ENCODE measurements around the gene MT1A. TPM values are rescaled to one million over a fixed set of nuclear protein-coding genes. Genes with fewer than 3 reads are reported as not detected.

Gene MT1A
- not detected for total RNA-seq

DNA sequence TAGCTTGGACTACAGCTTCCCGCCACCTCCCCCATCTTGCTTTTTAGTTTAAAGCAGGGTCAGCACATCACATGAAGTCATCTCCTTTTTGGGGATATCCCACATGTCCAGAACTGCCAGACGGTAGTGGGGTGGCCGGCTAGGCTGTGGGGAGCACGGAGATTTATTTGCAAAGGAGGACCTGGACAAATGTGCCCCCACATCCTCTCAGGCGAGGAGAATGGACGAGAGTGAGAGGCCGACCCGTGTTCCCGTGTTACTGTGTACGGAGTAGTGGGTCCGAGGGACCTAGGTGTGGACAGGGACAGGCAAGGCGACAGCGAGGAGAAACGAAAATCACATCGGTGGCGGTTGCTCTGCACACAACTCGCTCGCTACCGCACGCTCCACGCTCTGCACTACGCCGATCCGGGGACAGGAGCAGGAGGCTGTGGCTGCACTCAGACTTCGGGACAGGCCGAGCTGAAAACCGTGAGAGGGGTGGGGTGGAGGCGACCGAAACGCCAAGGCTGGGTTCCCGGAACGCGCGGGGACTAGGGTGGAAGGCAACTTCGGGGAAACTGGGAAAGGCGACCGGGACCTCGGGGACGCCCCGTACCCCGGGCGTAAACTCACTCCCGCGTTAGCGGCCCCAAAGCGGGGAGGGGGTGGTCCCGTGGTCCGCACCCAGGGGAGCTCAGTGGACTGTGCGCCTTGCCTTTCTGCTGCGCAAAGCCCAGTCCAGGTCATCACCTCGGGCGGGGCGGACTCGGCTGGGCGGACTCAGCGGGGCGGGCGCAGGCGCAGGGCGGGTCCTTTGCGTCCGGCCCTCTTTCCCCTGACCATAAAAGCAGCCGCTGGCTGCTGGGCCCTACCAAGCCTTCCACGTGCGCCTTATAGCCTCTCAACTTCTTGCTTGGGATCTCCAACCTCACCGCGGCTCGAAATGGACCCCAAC is at the start of gene MT1A:
TSS of gene MT1A (plus strand) at position 853 of the 937 bp plus-strand sequence. CDS start at position 926, 73 bp downstream.
- Mint-ChIP-seq H3K4me3 (peak within 1 kb of the TSS; percentile 47), H3K9me3 (no peaks in the 10 kb centered on the region), H3K27ac (no peak within 1 kb of the TSS), H3K36me3 (ENCODE audit: low read depth) (no peaks in the 10 kb centered on the region), H3K4me1 (ENCODE audit: low read depth) (peaks cover 24% of the 10 kb centered on the region), H3K27me3 (peaks cover 75% of the 10 kb centered on the region)
- CTCF ChIA-PET, result interaction anchor here (2.6 kb wide), 1 partner anchor 13 kb away, joined by 6 read pairs; the partner anchor contains the start of gene MT1E
- intact Hi-C loops (cut with micrococcal nuclease), result no loop called here
- POLR2A ChIA-PET, result no interaction called here
- TF ChIP-seq, protein P1, sequence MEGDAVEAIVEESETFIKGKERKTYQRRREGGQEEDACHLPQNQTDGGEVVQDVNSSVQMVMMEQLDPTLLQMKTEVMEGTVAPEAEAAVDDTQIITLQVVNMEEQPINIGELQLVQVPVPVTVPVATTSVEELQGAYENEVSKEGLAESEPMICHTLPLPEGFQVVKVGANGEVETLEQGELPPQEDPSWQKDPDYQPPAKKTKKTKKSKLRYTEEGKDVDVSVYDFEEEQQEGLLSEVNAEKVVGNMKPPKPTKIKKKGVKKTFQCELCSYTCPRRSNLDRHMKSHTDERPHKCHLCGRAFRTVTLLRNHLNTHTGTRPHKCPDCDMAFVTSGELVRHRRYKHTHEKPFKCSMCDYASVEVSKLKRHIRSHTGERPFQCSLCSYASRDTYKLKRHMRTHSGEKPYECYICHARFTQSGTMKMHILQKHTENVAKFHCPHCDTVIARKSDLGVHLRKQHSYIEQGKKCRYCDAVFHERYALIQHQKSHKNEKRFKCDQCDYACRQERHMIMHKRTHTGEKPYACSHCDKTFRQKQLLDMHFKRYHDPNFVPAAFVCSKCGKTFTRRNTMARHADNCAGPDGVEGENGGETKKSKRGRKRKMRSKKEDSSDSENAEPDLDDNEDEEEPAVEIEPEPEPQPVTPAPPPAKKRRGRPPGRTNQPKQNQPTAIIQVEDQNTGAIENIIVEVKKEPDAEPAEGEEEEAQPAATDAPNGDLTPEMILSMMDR (IDR thresholded peaks at IDR 0.05), result no peak
- ATAC-seq (peak; percentile 31), DNase-seq (no peak)

DNA sequence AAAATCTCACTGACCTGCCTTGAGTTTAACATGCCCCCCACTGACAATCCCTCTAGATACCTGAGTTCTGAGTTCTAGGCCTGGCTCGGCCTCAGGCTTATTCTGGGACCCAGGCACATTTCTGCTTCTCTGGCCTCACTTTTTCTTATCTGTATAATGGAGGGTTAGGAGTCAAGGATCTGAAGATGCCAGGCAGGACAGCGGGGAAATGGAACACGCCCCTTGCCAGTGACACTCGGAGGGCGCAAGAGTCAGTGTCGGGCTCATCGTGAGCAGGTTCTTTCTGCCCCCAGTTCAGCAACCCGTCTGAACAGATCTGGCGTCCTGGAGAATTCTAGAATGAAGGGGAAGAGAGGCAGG is 49.7 kb upstream of the MT1A start:
- Mint-ChIP-seq H3K4me1 (ENCODE audit: low read depth) (peaks cover 9% of the 10 kb centered on the region), H3K4me3 (peak overlapping the region; percentile 78), H3K9me3 (no peaks in the 10 kb centered on the region), H3K36me3 (ENCODE audit: low read depth) (no peaks in the 10 kb centered on the region), H3K27ac (no peak overlapping the region), H3K27me3 (peaks cover 12% of the 10 kb centered on the region)
- TF ChIP-seq, protein P1 (IDR thresholded peaks at IDR 0.05), result no peak
- ChIA-PET CTCF (interaction anchor here (0.6 to 2.4 kb wide), 3 partner anchors 12 to 113 kb away, joined by 3 to 8 read pairs (median 5); no protein-coding TSS in a partner anchor), POLR2A (interaction anchor here (1.0 to 1.3 kb wide), 2 partner anchors 120 to 442 kb away, joined by 3 read pairs; no protein-coding TSS in a partner anchor)
- ATAC-seq (no peak), DNase-seq (no peak)
- intact Hi-C loops (cut with micrococcal nuclease), result no loop called here

- H3K36me3 Mint-ChIP-seq (ENCODE audit: low read depth), result no peaks in the 10 kb centered on the region
- TF ChIP-seq, protein P1 (IDR thresholded peaks at IDR 0.05), result no peak
- DNase-seq (peak; percentile 68), ATAC-seq (peak; percentile 89)
- H3K4me1 Mint-ChIP-seq (ENCODE audit: low read depth), result peaks cover 9% of the 10 kb centered on the region
- H3K9me3 Mint-ChIP-seq, result no peaks in the 10 kb centered on the region
- intact Hi-C loops (cut with micrococcal nuclease), result loop anchor here (5.0 kb wide), 1 partner anchor 103 kb away; no protein-coding TSS in a partner anchor
- peak within 1 kb of the TSS; percentile 2 for H3K27ac Mint-ChIP-seq
- H3K27me3 Mint-ChIP-seq, result peaks cover 12% of the 10 kb centered on the region
- H3K4me3 Mint-ChIP-seq, result peak within 1 kb of the TSS; percentile 78
- CTCF ChIA-PET, result interaction anchor here (0.6 to 1.6 kb wide), 3 partner anchors 9 to 113 kb away, joined by 3 to 5 read pairs (median 3); no protein-coding TSS in a partner anchor
- POLR2A ChIA-PET, result interaction anchor here (1.0 to 1.3 kb wide), 2 partner anchors 119 to 441 kb away, joined by 3 read pairs; no protein-coding TSS in a partner anchor
Observed at GRCh38 chr16:56589141-56590039, 49.1 kb upstream of the MT1A start, which contains the start of gene MT3. Gene MT3, plus strand, starts transcription at chr16:56589528. Its CDS starts 63 bp downstream, at chr16:56589591.

GRCh38 chr16:56591377-56592060 is 46.9 kb upstream of the MT1A start:
- TF ChIP-seq, protein P1 (IDR thresholded peaks at IDR 0.05), result no peak
- H3K27me3 Mint-ChIP-seq, result peaks cover 12% of the 10 kb centered on the region
- no peaks in the 10 kb centered on the region for H3K36me3 Mint-ChIP-seq (ENCODE audit: low read depth)
- intact Hi-C loops (cut with micrococcal nuclease), result loop anchor here (5.0 kb wide), 1 partner anchor 101 kb away; no protein-coding TSS in a partner anchor
- ChIA-PET POLR2A (interaction anchor here (0.7 to 1.1 kb wide), 2 partner anchors 45 to 381 kb away, joined by 3 read pairs; no protein-coding TSS in a partner anchor), CTCF (interaction anchor here (1.0 to 2.0 kb wide), 8 partner anchors 8 to 373 kb away, joined by 3 to 17 read pairs (median 3); no protein-coding TSS in a partner anchor)
- H3K4me1 Mint-ChIP-seq (ENCODE audit: low read depth), result peaks cover 9% of the 10 kb centered on the region
- no peaks in the 10 kb centered on the region for H3K9me3 Mint-ChIP-seq
- DNase-seq, result no peak
- no peak overlapping the region for H3K4me3 Mint-ChIP-seq
- no peak overlapping the region for H3K27ac Mint-ChIP-seq
- no peak for ATAC-seq
